Aorta (tissue), 5 donors: ENCODE measurements around the gene ZBTB7C. TPM values are rescaled to one million over a fixed set of nuclear protein-coding genes. Genes with fewer than 3 reads are reported as not detected.

Source experiments
- ATAC-seq: fragments of 200-7000 bp; cut with Tn5 transposase; one replicate; pipeline ENCODE4 v1.9.1; 2022; ENCODE audit warnings: moderate library complexity; ENCODE audit not compliant: low FRiP score
- DNase-seq, 2 donors: peaks; one replicate each; pipeline ENCODE4 v3.0.0-alpha.2; 2020
- H3K27ac ChIP-seq, 2 donors: one replicate each; pipeline ENCODE4 v1.5.1; 2013; ENCODE audit warnings: low read length in 2 of 2, mild to moderate bottlenecking in 2 of 2, moderate library complexity in 2 of 2, control low read depth in 1 of 2, inconsistent platforms in 1 of 2, low read depth in 1 of 2
- H3K27me3 ChIP-seq, 2 donors: one replicate each; pipeline ENCODE4 v1.6.1; 2013; ENCODE audit warnings: control low read depth in 1 of 2, low read length in 1 of 2, mild to moderate bottlenecking in 1 of 2, moderate library complexity in 1 of 2; ENCODE audit not compliant: insufficient read depth in 2 of 2, control insufficient read depth in 1 of 2
- H3K36me3 ChIP-seq, 2 donors: one replicate each; pipeline ENCODE4 v1.6.1; 2013; ENCODE audit warnings: control low read depth in 1 of 2, low read length in 1 of 2, mild to moderate bottlenecking in 1 of 2; ENCODE audit not compliant: insufficient read depth in 2 of 2, control insufficient read depth in 1 of 2
- H3K4me1 ChIP-seq, 2 donors: one replicate each; pipeline ENCODE4 v1.6.1; 2013; ENCODE audit warnings: low read length in 2 of 2, control low read depth in 1 of 2, mild to moderate bottlenecking in 1 of 2, moderate library complexity in 1 of 2; ENCODE audit not compliant: insufficient read depth in 2 of 2, control insufficient read depth in 1 of 2
- H3K4me3 ChIP-seq, 2 donors: one replicate each; pipeline ENCODE4 v1.5.1; 2013; ENCODE audit warnings: low read length in 2 of 2, control low read depth in 1 of 2, mild to moderate bottlenecking in 1 of 2
- H3K9me3 ChIP-seq: one replicate; pipeline ENCODE4 v1.6.1; 2013; ENCODE audit warnings: mild to moderate bottlenecking, low read length; ENCODE audit not compliant: control insufficient read depth
- WGBS, 2 donors: extraction: QIAGEN DNeasy Blood & Tissue Kit; methylation state at CpG; one replicate each; pipeline ENCODE4 v1.1.7; 2013; 5-methylcytosine and 5-hydroxymethylcytosine counted together
- intact Hi-C, 2 donors: fragments of 100-400 bp; cut with DNase I; formaldehyde crosslinking; loops; one replicate each; pipeline versions ENCODE4 v1.14.2 to v1.15.0; 2022
- polyA plus RNA-seq, 2 donors: library from polyadenylated mRNA; stranded (reverse); fragments of 200-250 nt; gene quantifications; one replicate each; pipeline ENCODE4 v1.2.3, GENCODE V29; 2013
- total RNA-seq, 2 donors: library from RNA; stranded (reverse); fragmentation: NEBNext Ultra II Directional; extraction: Animal tissue kit (Norgen Biotek cat#: 25700); gene quantifications; one replicate each; pipeline ENCODE4 v1.2.1, GENCODE V29; 2021
- donor health status: healthy with polysubstance abuse.
- donor health status: Bipolar disorder and iron deficiency.
- donor health status: DM: no; HTN: no; CAD: no.
- donor health status: DM: no; HTN: no; CAD: no.
- donor health status: DM: yes; HTN: yes; CAD: no.

Gene ZBTB7C
- total and polyA plus RNA-seq, 4 donors = 0.69 to 22.4 (median 10.0) TPM

DNA sequence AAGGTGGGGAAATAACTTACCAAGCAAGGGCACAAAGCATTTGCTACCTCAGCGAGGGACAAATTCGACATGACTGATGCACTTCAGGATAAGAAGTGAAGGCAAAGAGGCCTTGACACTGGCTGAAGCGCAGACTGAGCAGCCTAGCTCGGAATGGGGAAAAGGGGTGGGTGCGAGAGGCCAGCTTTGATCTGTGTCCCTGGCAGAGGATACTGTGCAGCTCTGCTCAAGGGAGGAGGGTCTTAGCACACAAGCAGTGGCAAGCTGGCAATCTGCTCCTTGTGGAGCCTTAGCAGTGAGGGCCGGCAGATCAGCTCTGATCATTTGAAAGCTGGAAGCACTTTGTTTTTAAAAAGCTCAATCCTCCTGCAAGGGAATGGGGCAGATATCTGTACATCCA is 222.3 kb downstream of the ZBTB7C start:
- ATAC-seq (no peak), DNase-seq (no peak)
- intact Hi-C loops = no loop called here
- Histone ChIP-seq H3K4me3 (no peak overlapping the region), H3K36me3 (peaks cover 0 to 2% of the 10 kb centered on the region in 2 donors), H3K27me3 (no peaks in the 10 kb centered on the region), H3K9me3 (no peaks in the 10 kb centered on the region), H3K27ac (no peak overlapping the region), H3K4me1 (no peaks in the 10 kb centered on the region)
- WGBS, 2 donors = 90 to 95% methylated on average over 6 of the region's 6 CpGs

DNA sequence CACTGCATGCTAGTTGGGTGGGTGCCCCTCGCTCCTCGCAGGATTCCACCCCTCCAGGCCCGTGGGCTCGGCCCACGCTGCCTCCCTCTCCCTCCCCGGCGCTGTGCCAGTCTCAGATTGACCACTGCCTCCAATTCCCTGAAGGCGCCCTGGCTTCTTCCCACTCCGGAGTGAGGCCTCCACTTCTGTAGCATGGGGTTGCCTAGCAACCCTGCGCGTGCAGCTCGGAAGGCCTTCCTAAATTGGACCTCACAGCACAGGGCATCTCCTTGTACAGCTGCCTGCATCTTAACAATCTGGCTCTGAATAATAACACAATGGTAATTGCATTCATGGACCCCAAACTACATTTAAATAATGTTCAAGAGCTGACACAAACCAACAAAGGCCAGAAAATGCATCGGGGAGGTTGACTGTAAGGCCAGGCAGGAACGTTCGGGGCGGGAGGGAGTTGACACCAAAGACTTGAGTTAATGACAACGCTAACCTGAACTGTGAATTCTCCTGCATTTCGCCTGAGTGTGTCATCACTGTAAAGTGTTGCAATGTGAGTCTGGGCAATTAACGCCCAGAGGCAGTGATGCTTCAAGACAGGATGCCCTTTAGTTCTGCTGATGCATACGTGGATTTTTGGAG is 222.9 kb downstream of the ZBTB7C start:
- Histone ChIP-seq H3K27me3 (no peaks in the 10 kb centered on the region), H3K27ac (no peak overlapping the region), H3K9me3 (no peaks in the 10 kb centered on the region), H3K4me3 (no peak overlapping the region), H3K4me1 (no peaks in the 10 kb centered on the region), H3K36me3 (peaks cover 0 to 2% of the 10 kb centered on the region in 2 donors)
- DNase-seq (no peak), ATAC-seq (peak; percentile 64)
- intact Hi-C loops = no loop called here
- WGBS, 2 donors = 55 to 58% methylated on average over 20 of the region's 20 CpGs

DNA sequence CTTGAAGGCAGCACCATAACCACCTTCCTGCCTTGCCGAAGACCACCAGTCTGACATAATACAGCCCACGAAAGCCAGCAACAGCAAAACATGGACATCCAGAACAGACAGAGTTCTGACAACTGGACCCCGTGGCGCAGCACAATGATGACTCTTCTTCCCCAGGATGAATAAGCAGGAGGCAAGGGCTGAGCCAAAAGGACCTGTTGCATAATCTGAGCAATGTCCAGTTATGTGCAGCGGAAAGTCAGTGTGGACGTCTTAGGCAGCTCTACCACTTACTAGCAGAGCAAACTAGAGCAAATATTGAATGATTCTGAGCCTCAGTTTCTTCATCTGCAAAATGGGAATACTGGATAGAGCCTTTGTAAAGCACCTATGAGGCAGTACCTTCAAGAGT is 225.1 kb downstream of the ZBTB7C start:
- H3K27ac ChIP-seq = no peak overlapping the region
- no peaks in the 10 kb centered on the region for H3K4me1 ChIP-seq
- no peak for ATAC-seq
- no peak for DNase-seq
- no peak overlapping the region for H3K4me3 ChIP-seq
- H3K9me3 ChIP-seq = no peaks in the 10 kb centered on the region
- H3K36me3 ChIP-seq = peaks cover 0 to 2% of the 10 kb centered on the region in 2 donors
- WGBS, 2 donors = 86 to 90% methylated on average over 6 of the region's 6 CpGs
- no peaks in the 10 kb centered on the region for H3K27me3 ChIP-seq
- intact Hi-C loops = no loop called here

DNA sequence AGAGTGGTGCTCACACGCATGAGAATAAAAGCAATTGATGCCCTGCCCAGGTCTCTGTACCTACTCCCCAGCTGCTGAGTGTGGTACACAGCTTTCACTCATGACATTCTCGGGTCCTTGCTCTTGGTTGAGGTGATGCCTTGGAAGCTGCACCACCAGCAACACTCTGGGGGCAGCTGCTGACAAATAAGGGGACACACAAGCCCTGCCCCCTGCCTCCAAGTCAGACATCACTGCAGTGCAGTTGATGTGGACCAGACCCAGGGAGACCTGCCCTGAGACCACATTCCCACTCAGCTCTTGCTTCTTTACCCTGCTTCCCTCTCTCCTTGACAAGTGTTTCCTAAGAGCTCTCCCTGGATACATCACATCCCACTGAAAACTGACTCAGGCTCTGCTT is 225.6 kb downstream of the ZBTB7C start:
- H3K36me3 ChIP-seq = peaks cover 0 to 2% of the 10 kb centered on the region in 2 donors
- H3K4me1 ChIP-seq = no peaks in the 10 kb centered on the region
- H3K27ac ChIP-seq = no peak overlapping the region
- intact Hi-C loops = no loop called here
- no peaks in the 10 kb centered on the region for H3K27me3 ChIP-seq
- ATAC-seq (no peak), DNase-seq (peak in 1 of 2 donors; percentile 54)
- 76 to 81% methylated on average over 2 of the region's 2 CpGs for WGBS, 2 donors
- no peak overlapping the region for H3K4me3 ChIP-seq
- H3K9me3 ChIP-seq = no peaks in the 10 kb centered on the region

DNA sequence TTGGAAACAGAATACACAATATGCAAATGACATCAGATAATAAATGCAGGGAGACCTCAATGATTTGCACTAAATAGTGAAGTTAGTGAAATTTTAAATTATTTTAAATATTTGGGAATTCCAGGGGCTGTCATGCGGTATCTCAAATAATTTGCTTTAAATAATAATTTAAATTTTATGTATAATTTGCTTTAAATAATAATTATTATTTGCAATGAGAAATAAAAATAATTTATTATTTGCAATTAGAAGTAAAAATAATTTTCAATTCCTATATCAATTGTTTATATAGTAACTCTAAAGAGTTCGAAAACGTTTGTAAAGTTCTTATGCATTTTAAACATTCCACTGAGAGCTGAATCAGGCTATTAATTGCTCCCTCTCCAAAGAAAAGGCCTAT is 226.4 kb downstream of the ZBTB7C start:
- intact Hi-C loops = no loop called here

DNA sequence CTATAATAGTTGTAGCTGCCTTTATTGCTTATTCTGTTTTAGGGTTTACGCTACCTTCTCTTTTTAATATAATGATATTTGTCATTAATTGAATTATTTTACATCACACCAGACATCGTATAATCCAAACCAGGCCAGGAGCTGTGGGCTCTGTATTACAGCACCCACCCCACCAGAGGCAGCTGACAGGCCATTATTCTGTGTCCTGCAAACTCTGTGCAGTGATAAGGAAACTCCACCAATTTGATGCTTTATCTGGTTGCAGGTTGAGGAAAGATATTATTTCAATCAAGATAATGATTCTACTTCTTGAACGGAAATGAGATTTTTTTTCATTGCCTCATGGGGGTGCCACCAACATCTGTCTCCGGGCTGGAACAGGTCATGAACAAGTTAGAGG is 227.3 kb downstream of the ZBTB7C start:
- no peak overlapping the region for H3K27ac ChIP-seq
- H3K4me1 ChIP-seq = no peaks in the 10 kb centered on the region
- peaks cover 0 to 2% of the 10 kb centered on the region in 2 donors for H3K36me3 ChIP-seq
- ATAC-seq = no peak
- intact Hi-C loops = no loop called here
- no peaks in the 10 kb centered on the region for H3K9me3 ChIP-seq
- H3K27me3 ChIP-seq = no peaks in the 10 kb centered on the region
- H3K4me3 ChIP-seq = no peak overlapping the region
- 89 to 90% methylated on average over 4 of the region's 4 CpGs for WGBS, 2 donors
- peak in 1 of 2 donors; percentile 2 for DNase-seq

More for the DNA sequence above, 226.4 kb downstream of the ZBTB7C start:
- H3K27ac ChIP-seq = no peak overlapping the region
- H3K27me3 ChIP-seq = no peaks in the 10 kb centered on the region
- DNase-seq (no peak), ATAC-seq (no peak)
- H3K4me3 ChIP-seq = no peak overlapping the region
- H3K36me3 ChIP-seq = peaks cover 0 to 2% of the 10 kb centered on the region in 2 donors
- 83 to 87% methylated on average over 3 of the region's 3 CpGs for WGBS, 2 donors
- no peaks in the 10 kb centered on the region for H3K4me1 ChIP-seq
- H3K9me3 ChIP-seq = no peaks in the 10 kb centered on the region

DNA sequence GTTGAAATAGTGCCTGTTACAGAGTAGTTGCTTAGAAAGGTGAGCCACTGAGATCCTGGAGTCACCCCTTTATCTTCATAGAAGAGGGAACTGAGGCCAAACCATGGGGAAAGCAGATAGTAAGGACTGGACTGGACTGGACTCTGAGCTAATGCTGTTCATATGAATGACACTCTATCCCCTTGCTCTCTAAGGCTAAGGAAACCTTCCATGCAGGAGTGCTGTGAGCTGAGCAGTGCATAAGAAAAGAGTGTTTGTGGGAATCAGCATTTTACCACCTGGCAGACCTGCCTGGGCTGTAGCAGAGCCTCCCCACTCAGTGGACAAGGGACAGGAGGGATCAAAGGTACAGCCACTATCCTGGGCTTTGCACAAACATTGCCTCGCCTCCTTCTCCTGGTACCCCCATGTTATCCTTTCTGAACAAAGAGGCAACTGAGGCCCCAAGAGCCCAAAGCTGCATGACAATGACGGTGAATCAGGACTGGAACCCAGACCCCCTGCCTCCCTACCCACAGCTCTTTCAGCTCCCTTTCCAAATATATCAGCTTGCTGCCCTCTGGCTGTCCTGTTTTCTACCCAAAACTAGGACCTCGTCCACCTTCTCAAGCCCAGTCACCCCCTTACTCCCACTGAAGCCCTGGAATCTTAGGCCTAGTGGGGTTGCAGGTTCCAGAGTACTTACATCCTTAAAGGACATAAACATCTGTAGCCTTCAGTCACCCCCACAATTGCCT is 227.9 kb downstream of the ZBTB7C start:
- ATAC-seq = no peak
- Histone ChIP-seq H3K9me3 (no peaks in the 10 kb centered on the region), H3K36me3 (peaks cover 0 to 2% of the 10 kb centered on the region in 2 donors), H3K4me3 (no peak overlapping the region), H3K4me1 (no peaks in the 10 kb centered on the region), H3K27ac (no peak overlapping the region), H3K27me3 (no peaks in the 10 kb centered on the region)
- intact Hi-C loops = no loop called here
- DNase-seq = peak in 1 of 2 donors; percentile 1
- 97 to 98% methylated on average over 3 of the region's 3 CpGs for WGBS, 2 donors

DNA sequence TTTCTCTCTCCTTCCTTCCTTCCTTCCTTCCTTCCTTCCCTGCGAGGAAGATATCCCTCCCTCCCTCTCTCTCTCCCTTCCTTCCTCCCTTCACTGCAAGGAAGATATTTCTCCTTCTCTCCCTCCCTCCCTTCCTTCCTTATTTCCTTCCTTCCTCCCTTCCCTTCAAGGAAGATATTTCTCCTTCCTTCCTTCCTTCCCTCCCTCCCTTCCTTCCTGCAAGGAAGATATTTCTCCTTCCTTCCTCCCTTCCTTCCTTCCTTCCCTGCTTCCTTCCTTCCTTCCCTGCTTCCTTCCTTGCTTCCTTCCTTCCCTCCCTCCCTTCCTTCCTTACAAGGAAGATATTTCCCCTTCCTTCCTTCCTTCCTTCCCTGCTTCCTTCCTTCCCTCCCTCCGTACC is 229.5 kb downstream of the ZBTB7C start:
- no peaks in the 10 kb centered on the region for H3K9me3 ChIP-seq
- DNase-seq (no peak), ATAC-seq (no peak)
- no peaks in the 10 kb centered on the region for H3K27me3 ChIP-seq
- H3K36me3 ChIP-seq = no peaks in the 10 kb centered on the region
- 89 to 100% methylated on average over 2 of the region's 2 CpGs for WGBS, 2 donors
- no peak overlapping the region for H3K27ac ChIP-seq
- intact Hi-C loops = no loop called here
- no peaks in the 10 kb centered on the region for H3K4me1 ChIP-seq
- H3K4me3 ChIP-seq = no peak overlapping the region

DNA sequence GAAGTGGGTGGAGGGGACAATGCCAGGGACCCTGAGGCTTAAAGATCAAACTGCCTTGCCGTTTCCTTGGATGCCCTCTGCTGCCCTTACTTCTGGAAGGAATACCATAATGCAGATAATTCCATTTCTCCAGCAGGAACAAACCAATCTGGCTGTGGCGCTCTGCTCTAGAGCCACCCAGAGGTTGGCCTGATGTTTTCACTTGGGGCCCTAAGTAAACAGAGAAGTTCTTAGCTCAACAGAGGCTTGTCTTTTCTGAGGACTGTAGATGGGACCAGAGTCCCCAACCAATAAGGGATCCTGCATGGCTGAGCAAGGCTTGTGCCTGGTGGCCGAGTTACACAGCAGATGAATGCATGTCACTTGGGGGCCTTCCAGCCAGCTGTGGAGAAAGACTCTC is 230.2 kb downstream of the ZBTB7C start:
- no peaks in the 10 kb centered on the region for H3K9me3 ChIP-seq
- WGBS, 2 donors = 94 to 95% methylated on average over 3 of the region's 3 CpGs
- H3K27ac ChIP-seq = no peak overlapping the region
- no peaks in the 10 kb centered on the region for H3K27me3 ChIP-seq
- no peak overlapping the region for H3K4me3 ChIP-seq
- DNase-seq = peak in 1 of 2 donors; percentile 1
- no peaks in the 10 kb centered on the region for H3K36me3 ChIP-seq
- intact Hi-C loops = no loop called here
- no peak for ATAC-seq
- H3K4me1 ChIP-seq = no peaks in the 10 kb centered on the region
